Measurements from ENCODE around the gene SLC49A3. TPM values are rescaled to one million over a fixed set of nuclear protein-coding genes. Genes with fewer than 3 reads are reported as not detected.

SLC49A3 gene
- total RNA-seq, 1 donor from 2014 or later: 2.3 TPM

- H3K36me3 Mint-ChIP-seq (ENCODE audit: low read depth): peaks cover 13% of the 10 kb centered on the region
- DNase-seq: no peak
- intact Hi-C loops (cut with micrococcal nuclease): no loop called here
- H3K4me1 Mint-ChIP-seq: peaks cover 31% of the 10 kb centered on the region
- POLR2A ChIA-PET: no interaction called here
- no peaks in the 10 kb centered on the region for H3K9me3 Mint-ChIP-seq
- CTCF ChIA-PET: no interaction called here
- ATAC-seq (ENCODE audit: low read depth): no peak
- H3K27me3 Mint-ChIP-seq: no peaks in the 10 kb centered on the region
- TF ChIP-seq CTCF (IDR thresholded peaks at IDR 0.05): no peak
- no peak overlapping the region for H3K27ac Mint-ChIP-seq
- no peak overlapping the region for H3K4me3 Mint-ChIP-seq
These were observed 23.1 kb upstream of the SLC49A3 start for GRCh38 chr4:712093-712492.

- Mint-ChIP-seq H3K4me3 (no peak overlapping the region), H3K27me3 (no peaks in the 10 kb centered on the region), H3K27ac (no peak overlapping the region), H3K36me3 (ENCODE audit: low read depth) (peaks cover 11% of the 10 kb centered on the region), H3K4me1 (peaks cover 32% of the 10 kb centered on the region), H3K9me3 (no peaks in the 10 kb centered on the region)
- CTCF ChIA-PET: no interaction called here
- DNase-seq (no peak), ATAC-seq (ENCODE audit: low read depth) (no peak)
- intact Hi-C loops (cut with micrococcal nuclease): no loop called here
- TF ChIP-seq CTCF (IDR thresholded peaks at IDR 0.05): no peak
- POLR2A ChIA-PET: no interaction called here
These were observed 22.0 kb upstream of the SLC49A3 start for GRCh38 chr4:710916-711315.

GRCh38 chr4:710116-710515 is 21.2 kb upstream of the SLC49A3 start:
- intact Hi-C loops (cut with micrococcal nuclease): no loop called here
- H3K36me3 Mint-ChIP-seq (ENCODE audit: low read depth): peaks cover 11% of the 10 kb centered on the region
- no peaks in the 10 kb centered on the region for H3K27me3 Mint-ChIP-seq
- TF ChIP-seq CTCF (IDR thresholded peaks at IDR 0.05): no peak
- ATAC-seq (ENCODE audit: low read depth): no peak
- no peak overlapping the region for H3K4me3 Mint-ChIP-seq
- peaks cover 34% of the 10 kb centered on the region for H3K4me1 Mint-ChIP-seq
- no peak overlapping the region for H3K27ac Mint-ChIP-seq
- DNase-seq: no peak
- H3K9me3 Mint-ChIP-seq: no peaks in the 10 kb centered on the region
- CTCF ChIA-PET: no interaction called here
- POLR2A ChIA-PET: no interaction called here

GRCh38 chr4:709348-709747 is 20.4 kb upstream of the SLC49A3 start:
- peak overlapping the region; percentile 25 for H3K4me3 Mint-ChIP-seq
- no peak overlapping the region for H3K27ac Mint-ChIP-seq
- no peak for ATAC-seq (ENCODE audit: low read depth)
- peaks cover 30% of the 10 kb centered on the region for H3K4me1 Mint-ChIP-seq
- no peak for DNase-seq
- ChIA-PET CTCF (no interaction called here), POLR2A (no interaction called here)
- intact Hi-C loops (cut with micrococcal nuclease): loop anchor here (5.0 kb wide), 1 partner anchor 33 kb away; no protein-coding TSS in a partner anchor
- no peak for TF ChIP-seq CTCF (IDR thresholded peaks at IDR 0.05)
- no peaks in the 10 kb centered on the region for H3K9me3 Mint-ChIP-seq
- H3K36me3 Mint-ChIP-seq (ENCODE audit: low read depth): peaks cover 9% of the 10 kb centered on the region
- H3K27me3 Mint-ChIP-seq: no peaks in the 10 kb centered on the region

GRCh38 chr4:708631-708933 is 19.6 kb upstream of the SLC49A3 start:
- POLR2A ChIA-PET: no interaction called here
- no peak for TF ChIP-seq CTCF (IDR thresholded peaks at IDR 0.05)
- Mint-ChIP-seq H3K9me3 (no peaks in the 10 kb centered on the region), H3K27ac (no peak overlapping the region), H3K4me1 (peaks cover 30% of the 10 kb centered on the region), H3K36me3 (ENCODE audit: low read depth) (peaks cover 8% of the 10 kb centered on the region), H3K27me3 (no peaks in the 10 kb centered on the region), H3K4me3 (peak overlapping the region; percentile 4)
- ATAC-seq (ENCODE audit: low read depth) (no peak), DNase-seq (no peak)
- intact Hi-C loops (cut with micrococcal nuclease): loop anchor here (5.0 kb wide), 1 partner anchor 34 kb away; no protein-coding TSS in a partner anchor
- CTCF ChIA-PET: no interaction called here
